ENCODE measurements around the gene COX19.
"Not testable (repeated sequence)": the region's sequence is repeated elsewhere in the genome, so short reads cannot be mapped to it uniquely, and the experiment has no call there.

The COX19 gene

DNA sequence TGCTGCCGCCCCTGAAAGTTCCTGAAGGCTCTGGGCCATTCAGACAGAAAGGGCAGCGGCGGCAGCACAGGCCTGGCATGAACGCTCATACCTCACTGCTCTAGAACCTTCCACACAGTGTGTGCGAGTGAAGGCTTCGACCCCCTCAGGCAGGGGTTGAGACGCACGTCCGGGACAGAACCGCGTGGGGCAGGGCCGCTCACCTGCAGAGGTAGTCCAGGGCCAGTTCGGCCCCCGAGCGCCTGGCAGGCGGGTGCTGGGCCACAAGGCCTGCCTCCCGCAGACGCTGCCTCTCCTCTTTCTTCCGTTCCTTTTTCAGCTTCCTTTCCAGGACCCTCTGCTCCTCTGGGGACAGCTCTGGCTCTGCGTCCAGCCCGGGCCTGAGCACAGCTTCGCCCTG lies 34.4 kb upstream of the COX19 start:
- DNase-seq = no peak

DNA sequence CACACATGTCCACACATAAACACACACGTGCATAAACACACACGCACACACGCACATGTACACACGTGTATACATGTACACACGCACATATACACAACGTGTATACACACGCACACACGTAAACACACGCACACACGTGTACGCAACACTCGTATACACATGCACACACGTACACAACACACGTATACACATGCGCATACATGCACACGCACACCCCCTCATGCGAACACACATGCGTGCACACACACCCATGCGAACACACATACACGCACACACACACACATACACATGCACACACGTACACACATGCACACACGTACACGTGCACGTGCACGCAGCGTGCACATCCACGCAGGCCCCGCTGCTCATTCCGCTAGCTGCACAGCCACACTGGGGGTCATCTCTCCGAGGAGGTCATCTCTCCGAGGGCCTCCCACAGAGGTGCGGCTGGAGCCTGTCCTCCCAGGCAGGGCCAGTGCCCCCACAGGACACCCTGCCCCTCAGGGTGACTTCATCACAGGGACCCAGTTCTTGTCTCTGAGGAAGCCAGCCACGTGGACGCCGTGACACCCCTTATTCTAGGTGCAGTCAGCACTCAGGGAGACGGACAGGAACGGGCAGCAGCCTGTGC lies 33.5 kb upstream of the COX19 start:
- no peak for DNase-seq

DNA sequence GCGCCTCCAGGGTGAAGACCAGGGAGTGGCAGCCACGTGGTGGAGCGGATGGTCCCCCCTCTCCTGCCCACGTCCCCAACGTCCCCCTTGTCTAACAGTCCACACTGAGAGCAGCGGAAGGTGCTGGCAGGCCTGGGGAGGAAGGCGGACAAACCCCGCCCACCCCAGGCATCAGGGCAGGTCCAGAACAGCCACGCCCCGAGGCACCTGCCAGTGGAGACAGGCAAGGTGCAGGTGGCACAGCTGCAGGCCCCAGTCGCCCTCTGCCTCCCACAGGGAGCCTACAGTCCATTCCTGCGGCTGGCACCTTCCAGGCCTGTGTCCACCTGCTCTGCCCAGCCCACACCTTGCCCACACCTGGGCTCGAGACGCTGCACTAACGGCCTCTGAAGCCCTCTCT lies 32.6 kb upstream of the COX19 start:
- DNase-seq = no peak

DNA sequence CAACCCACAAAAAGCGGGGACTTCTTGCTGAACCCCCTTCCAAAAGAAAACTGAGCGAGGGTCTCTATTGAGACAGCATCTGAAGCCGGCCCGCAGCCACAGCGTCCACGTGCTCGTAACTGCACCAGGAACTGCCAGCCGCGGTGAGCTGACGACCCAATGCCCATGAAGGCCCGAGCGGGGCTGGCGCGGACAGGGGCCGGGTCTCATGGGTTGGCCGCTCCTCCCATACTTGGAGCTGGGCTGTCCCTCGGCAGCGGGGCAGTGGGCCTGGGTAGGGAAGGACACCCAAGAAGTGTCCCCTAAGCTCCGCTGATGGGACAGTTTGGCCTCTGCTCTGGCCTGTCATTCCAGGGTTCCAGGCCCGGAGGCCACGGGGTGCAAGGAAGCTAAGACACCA lies 30.0 kb upstream of the COX19 start:
- DNase-seq = no peak

DNA sequence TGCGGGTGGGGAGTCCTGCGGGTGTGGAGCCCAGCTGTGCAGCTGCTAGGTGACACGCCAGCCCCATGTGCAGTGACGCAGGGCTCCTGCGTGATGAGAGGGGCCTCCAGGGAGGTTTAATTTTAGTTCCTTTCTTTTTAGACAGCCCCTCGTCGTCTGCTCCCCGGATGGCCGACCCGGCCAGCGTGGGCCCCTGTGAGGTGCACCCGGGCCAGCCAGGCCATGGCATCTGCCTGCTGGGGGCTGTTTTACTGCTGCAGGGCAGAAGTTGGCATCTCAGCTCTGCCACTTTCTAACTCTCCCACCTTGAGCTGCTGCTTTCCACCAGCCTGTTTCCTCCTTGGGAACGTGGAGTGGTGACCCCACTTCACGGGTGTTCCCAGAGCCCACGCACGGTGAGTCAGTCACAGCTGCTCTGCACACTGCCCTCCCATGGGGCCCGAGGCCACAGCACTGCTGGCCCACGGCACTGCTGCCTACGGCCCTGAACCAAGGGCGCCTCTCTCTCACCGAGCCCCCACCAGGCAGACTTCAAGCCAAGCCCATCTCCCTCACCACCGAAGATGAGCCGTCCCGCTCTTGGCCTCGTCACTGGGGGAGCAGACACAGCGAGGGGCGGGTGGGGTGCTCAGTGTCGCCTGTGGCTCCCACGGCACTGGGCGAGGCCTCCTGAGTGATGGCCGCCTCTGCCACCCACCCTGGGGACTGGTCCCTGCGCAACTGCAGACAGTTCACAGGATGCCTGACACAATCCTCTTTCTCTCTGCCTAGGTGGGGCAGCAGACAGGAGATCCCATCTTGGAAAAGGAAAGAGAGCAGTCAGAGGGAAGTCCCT lies 28.9 kb upstream of the COX19 start:
- no peak for DNase-seq

DNA sequence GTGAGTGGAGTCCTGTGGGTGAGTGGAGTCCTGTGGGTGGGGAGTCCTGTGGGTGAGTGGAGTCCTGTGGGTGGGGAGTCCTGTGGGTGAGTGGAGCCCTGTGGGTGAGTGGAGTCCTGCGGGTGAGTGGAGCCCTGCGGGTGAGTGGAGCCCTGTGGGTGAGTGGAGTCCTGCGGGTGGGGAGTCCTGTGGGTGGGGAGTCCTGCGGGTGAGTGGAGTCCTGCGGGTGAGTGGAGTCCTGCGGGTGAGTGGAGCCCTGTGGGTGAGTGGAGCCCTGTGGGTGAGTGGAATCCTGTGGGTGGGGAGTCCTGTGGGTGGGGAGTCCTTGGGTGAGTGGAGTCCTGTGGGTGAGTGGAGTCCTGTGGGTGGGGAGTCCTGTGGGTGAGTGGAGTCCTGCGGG lies 27.1 kb upstream of the COX19 start:
- not testable (repeated sequence) for DNase-seq

DNA sequence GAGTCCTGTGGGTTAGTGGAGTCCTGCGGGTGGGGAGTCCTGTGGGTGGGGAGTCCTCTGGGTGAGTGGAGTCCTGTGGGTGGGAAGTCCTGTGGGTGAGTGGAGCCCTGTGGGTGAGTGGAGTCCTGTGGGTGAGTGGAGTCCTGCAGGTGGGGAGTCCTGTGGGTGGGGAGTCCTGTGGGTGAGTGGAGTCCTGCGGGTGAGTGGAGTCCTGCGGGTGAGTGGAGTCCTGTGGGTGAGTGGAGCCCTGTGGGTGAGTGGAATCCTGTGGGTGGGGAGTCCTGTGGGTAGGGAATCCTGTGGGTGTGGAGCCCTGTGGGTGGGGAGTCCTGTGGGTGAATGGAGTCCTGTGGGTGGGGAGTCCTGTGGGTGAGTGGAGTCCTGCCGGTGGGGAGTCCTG lies 26.7 kb upstream of the COX19 start:
- not testable (repeated sequence) for DNase-seq

- peak; percentile 75 for DNase-seq
These were observed 25.9 kb upstream of the COX19 start for GRCh38 chr7:1001069-1001770.

DNA sequence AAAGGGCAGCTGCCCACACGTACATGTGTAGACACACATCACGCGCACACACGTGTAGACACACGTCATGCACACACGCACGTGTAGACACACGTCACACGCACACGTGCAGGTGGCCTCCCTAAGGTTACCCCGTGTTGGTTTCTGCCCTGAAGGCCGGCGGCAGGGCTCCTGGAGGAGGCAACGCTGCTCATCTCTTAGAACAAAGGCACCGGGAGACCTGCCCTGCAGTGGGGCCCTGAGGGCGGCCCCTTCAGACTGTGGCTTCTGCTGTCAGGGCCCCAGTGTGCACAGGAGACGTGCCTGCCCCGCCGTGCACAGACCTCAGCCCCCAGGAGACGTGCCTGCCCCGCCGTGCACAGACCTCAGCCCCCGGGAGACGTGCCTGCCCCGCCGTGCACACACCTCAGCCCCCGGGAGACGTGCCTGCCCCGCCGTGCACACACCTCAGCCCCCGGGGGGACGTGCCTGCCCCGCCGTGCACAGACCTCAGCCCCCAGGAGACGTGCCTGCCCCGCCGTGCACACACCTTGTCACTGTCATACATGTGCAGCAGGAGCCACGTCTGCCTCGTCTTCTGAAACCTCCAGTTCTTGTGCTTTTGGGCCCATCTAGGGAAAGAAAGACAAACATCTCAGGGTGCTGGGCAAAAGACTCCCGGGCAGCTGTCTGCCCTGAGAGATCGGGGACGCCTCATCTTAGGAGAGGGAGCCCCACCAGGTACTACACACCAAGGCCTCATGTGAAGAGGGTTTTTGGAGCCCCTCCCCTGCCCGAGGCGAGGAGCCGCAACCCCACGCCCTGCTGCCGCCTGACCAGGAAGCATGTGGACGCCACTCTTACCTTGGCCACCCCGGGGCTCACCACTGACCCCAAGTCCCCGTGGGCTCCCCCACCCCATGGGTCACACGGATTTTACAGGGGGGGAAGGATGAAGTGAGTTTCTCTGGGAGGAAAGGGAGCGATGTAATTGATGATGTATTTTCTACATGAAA lies 24.9 kb upstream of the COX19 start:
- DNase-seq = no peak

DNA sequence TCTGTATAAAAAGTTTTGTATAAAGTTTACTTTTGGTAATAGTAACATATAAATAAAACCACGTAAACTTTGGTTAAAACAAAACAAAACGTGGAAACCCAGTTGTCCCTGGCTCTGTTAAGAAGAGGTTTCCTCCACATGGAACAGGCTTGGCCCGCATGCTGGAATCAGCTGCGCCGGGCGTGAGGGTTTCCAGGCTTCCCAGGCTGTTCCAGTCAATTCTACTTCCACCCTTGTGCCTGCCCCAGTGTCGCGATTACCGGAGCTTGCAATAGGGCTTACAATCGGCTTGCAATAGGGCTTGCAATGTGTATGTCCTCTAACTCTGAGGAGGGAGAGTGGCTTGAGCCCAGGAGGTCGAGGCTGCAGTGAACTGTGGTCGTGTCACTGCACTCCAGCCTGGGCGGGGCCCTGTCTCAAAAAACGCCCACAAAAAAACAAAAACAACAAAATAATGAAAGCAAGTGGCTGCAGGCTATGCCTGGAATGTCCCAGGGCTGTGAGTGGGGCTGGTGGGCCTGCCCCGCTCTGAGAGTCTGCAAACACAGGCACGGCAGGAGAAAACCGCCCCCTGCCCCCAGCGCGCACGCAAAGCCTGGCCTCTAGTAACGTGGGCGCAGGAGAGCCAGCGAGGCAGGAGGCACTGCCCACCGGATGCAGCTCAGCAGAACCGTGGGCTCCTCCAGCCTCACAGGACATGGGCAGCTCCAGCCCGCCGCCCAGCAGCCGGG lies 24.0 kb upstream of the COX19 start:
- no peak for DNase-seq

DNA sequence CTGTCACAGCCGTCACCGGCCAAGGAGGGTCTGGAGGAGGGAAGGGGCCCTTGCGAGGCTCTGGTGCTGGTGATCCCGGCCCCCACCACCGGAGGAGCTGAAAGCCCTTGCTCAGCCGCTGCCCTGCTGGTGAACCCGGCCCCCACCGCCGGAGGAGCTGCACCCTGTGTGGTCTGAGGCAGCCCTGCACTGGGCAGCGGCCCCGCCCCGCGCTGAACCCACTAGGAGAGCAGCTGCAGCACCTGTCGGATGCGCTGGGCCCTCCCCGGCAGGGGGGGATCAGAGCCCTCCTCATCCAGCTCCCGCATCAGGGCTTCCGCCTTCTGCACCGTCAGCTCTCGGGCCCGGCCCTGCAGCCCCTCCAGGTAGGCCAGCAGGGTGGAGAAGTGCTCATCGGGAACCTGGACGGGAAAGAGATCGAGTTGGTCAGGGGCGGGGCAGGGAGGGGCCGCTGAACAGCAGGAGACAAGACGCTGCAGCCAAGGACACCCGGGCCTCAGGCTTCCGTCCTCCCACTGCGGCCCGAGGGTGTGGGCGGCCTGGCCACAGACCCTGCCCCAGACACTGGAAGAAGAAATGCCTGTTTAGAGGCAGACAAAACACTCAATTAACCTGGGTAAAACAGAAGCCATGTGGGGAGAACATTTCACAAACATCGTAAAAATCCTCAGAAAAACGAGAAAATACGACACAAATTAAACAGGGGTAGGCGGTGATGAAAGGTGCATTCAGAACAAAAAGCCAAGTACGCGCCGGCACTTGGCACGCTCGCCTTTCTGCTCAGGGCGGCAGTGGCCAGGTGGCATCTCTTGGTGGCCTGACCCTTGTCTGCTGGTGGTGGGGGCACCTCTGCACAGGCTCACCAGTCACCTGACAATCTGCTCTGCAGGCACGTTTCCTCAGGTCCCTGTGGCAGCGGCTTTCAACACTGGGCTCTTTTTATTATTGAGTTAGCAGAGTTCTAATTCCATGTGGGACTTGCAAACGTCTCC lies 22.4 kb upstream of the COX19 start:
- peak; percentile 75 for DNase-seq

- DNase-seq = no peak
These were observed 20.9 kb upstream of the COX19 start for GRCh38 chr7:996079-996872.

DNA sequence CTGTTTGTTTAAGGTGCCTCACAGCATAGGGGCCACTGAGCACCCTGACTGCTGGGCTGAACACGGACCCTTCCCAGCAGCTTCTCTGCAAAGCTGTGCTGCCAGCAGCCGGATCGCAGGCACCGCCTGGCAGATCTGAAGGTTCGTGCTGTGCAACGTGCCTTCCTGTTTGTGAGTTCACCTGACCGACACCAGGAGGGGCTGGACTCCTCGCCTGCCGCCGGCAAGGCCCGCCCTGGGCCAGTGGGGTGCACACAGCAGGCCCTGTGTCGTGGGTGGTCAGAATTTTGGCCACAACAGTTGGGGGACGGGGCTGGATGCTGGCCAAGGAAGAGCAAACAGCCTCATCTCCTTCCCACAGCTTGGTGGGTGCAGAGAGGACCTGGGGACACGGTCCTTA lies 20.2 kb upstream of the COX19 start:
- DNase-seq = no peak

GRCh38 chr7:994592-995308 lies 19.4 kb upstream of the COX19 start:
- no peak for DNase-seq

GRCh38 chr7:992709-993607 lies 17.6 kb upstream of the COX19 start:
- peak; percentile 98 for DNase-seq

DNA sequence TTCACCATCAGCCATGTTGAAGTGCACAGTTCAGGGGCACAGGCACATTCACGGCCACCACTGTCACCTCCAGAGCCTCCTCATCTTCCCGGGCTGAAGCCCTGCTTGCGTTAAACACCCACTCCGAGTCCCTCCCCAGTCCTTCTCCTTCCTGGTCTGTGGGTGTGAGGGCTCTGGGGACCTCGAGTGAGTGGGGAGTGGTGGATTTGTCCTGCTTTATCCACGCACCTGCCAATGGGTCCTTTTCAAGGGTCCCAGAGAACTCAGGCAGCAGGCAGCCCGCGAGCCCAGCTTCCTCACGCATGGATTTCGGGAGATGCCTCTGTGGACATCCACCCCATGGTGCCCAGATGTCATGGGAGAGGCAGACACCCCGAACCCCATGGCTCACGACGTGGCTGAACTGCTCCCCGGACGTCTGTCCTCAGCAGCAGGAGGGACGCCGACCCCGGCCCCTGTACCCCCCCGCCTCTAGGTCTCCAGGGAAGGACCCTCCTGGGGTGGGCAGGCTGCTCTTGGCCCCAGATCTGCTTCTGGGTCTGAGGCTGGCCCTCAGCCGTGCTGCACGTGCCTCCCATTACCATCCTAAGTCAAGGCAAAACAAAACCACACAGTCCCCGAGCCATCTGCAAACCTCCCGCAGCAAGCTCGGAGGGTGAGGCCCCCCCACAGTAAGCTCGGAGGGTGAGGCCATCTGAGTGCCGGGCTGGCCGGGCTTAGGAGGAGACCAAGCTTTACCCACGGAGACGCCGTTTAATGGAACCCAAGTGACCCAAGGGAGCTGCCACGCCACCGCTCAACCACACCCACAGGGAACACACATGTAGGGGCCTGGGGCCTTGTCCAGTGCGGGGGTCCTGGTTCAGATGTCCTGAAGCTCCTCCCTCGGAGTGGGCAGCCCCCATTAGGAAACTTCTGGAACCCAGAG lies 16.6 kb upstream of the COX19 start:
- DNase-seq = no peak
